NCI-H1930 (cell line): ENCODE measurements around the gene BAIAP2.
"Not testable (repeated sequence)": the region's sequence is repeated elsewhere in the genome, so short reads cannot be mapped to it uniquely, and the experiment has no call there.

ENCODE experiments used
- DNase-seq, 2 experiments: peaks; one replicate each; lab custom pipeline; 2025; lab: John Stamatoyannopoulos, UW

BAIAP2 gene

DNA sequence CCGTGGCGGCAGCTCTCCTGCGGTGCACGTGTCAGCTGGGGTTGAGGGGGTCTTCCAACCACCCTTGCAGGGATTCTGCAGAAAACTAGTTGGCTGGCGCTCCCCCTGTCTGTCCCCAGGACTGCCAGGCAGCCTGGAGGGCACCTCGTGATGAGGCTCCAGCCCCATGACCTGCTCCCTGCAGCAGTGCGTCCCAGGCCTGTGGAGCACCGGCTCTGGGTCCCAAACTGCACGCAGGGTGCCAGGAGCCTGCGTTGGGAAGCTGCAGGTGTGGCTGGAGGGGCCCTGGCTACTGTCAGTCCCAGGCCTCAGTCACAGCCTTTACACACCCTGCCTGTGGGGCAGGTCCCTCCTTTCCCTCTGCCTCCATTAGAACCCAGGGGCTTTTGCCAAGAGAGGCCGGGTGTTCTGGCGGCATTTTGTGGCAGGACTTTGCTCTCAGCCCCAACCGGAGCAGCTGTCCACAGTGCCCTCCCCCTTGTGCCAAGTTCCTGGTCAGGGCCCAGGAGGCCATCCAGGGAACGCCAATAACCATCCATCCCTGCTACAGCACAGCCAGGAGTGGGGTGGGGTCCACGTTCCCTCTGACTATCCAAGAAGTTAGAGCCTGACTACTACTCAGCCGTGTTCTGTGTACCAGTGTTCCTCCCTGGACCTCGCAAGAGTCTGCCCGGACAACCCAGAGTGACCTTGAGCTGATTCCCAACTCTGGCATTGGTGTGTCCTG, 34.2 kb upstream of the BAIAP2 start:
- DNase-seq = no peak

GRCh38 chr17:81002013-81002384, 33.0 kb upstream of the BAIAP2 start:
- DNase-seq = no peak

GRCh38 chr17:81002409-81003361, 32.3 kb upstream of the BAIAP2 start:
- DNase-seq = no peak

DNA sequence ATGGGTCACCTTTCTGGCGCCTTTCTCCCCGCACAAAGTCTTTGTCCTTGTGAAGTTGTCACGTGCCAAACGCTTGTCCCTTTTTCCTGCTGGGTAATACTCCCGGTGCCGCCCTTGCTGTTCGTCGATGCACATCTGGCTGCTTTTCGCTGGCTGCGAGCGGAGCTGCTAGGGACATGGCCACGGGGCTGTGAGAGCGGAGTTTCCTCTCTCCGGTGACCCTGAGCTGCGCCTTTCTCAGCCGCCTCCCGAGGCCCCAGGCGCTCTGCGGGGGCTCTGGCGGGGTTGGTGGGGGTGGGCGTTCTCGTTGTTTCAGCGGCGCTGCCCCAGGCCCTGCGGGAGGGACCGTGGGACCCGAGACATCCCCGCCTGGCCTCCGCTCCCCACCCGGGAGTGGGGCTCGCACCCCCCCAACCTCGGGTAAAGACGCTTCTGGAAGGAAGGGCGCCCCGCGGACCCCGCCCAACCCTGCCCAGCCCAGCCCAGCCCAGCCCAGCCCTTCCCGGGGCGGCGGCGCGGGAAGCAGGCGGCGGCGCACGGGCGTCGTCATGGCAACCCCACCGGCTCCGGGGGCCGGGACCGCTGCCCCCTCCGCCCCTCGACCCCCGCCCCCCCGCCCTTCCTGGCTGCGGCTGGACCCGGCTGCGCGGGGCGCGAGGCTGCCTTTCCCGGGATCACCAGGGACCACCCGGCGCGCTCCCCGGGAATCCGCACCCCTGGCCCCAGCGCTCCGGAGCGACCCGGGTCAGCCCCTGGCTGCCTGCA, 31.1 kb upstream of the BAIAP2 start:
- DNase-seq = no peak

DNA sequence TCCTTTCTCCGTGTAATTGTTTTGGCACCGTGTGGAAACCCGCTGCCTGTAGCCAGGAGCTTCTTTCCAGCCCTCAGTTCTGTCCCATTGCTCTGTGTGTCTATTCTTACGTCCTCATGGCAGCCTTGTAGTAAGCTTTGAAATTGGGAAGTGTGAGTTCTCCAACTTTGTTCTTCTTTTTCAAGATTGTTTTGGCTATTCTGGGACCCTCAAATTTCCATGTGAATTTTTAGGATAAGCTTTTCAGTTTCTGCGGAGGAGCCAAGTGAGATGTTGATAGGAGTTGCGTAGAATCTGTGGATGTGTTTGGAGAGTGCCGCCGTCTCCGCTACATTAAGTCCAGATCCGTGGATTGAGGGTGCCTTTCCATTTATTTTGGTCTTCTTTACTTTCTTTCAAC, 28.1 kb upstream of the BAIAP2 start:
- DNase-seq = no peak

DNA sequence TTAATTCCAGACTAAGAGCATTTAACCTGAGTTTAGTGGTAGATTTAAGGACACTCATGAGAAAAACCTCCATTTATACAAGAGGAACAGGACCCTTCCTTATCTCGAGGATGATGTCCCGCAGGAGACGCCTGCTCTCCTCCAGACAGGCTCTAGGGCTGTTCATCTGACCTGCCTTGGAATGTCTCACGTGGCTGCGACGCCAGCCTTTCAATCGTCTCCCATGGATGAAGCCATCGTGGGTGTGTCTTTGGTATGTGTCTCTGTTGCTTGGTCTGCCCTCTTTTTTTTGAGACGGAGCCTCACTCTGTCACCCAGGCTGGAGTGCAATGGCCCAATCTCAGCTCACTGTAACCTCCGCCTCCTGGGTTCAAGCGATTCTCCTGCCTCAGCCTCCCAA, 26.8 kb upstream of the BAIAP2 start:
- DNase-seq = no peak

- no peak for DNase-seq
Measured at GRCh38 chr17:81009136-81009535, 25.8 kb upstream of the BAIAP2 start.

- DNase-seq = no peak
Measured at GRCh38 chr17:81010935-81011334, 24.0 kb upstream of the BAIAP2 start.

DNA sequence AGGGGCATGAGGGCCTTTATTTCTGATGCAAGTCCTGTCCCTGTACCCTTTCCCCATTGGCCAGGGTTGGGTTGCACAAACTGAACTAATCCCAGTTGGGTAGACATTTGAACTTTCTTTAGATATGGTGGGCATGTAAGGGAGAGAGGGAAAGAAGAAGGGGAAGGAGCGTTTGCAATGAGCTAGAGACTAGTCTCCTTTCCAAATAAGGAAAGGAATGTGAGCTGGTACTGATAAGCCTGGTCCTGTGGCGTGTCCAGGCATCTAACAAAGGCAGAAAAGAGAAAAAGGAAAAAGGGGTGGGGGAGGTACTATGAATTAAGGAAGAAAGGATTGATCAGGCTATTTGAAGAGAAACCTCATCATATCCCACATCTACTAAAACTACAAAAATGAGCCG, 23.0 kb upstream of the BAIAP2 start:
- DNase-seq = no peak

DNA sequence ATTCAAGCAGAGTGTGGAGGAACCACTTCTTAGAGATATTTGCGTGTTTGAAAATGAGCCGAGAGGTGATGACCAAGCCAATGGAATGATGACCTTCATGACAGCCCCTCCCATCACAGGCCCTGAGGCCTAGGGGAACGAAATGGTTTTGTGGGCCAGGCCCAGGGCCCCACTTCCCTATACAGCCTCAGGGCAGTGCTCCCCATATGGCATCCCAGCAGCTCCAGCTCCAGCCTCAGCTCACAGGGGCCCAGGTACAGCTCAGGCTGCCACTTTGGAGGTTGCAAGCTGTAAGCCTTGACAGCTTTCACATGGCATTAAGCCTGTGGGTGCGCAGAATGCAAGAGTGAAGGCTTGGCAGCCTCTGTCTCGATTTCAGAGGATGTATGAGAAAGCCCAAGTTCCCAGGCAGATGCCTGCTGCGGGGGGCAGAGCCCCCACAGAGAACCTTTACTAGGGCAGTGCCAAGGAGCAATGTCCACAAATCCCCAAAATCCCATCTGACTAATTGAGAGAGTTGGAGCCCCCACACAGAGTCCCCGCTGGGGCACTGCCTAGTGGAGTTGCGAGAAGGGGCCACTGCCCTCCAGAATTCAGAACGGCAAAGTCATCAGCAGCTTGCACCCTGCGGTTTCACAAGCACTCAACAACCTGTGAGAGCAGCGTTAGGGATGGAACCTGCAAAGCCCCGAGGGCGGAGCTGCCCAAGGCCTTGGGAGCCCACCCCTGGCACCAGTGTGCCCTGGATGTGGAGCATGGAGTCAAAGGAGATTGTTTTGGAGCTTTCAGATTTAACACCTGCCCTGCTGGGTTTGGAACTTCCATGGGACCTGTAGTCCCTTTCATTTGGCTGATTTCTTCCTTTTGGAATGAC, 22.1 kb upstream of the BAIAP2 start:
- no peak for DNase-seq

DNA sequence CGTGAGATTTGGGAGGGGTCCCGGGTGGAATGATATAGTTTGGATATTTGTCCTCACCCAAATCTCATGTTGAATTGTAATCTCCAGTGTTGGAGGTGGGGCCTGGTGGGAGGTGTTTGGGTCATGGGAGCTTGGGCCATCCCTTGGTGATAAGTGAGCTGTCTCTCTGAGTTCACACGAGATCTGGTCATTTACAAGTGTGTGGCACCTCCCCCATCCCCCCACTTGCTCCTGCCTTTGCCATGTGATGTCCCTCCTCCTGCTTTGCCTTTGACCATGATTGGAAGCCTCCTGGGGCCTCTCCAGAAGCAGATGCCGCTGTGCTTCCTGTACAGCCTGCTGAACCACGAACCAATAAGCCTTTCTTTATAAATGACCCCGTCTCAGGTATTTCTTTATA, 21.3 kb upstream of the BAIAP2 start:
- DNase-seq = no peak

GRCh38 chr17:81015136-81015535, 19.8 kb upstream of the BAIAP2 start:
- no peak for DNase-seq

- no peak for DNase-seq
Measured at GRCh38 chr17:81016575-81016974, 18.4 kb upstream of the BAIAP2 start.

DNA sequence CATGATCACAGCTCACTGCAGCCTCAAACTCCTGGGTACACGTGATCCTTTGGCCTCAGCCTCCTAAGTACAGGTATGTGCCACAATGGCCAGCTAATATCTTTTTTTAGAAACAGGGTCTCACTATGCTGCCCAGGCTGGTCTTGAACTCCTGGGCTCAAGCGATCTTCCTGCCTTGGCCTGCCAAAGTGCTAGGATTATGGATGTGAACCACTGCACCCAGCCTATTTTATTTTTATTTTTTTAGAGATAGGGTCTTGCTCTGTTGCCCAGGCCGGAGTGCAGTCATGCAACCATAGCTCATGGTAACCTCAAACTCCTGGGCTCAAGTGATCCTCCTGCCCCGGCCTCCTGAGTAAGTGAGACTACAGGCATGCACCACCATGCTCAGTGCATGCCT, 17.6 kb upstream of the BAIAP2 start:
- not testable (repeated sequence) for DNase-seq

GRCh38 chr17:81018044-81018802, 16.7 kb upstream of the BAIAP2 start:
- no peak for DNase-seq

DNA sequence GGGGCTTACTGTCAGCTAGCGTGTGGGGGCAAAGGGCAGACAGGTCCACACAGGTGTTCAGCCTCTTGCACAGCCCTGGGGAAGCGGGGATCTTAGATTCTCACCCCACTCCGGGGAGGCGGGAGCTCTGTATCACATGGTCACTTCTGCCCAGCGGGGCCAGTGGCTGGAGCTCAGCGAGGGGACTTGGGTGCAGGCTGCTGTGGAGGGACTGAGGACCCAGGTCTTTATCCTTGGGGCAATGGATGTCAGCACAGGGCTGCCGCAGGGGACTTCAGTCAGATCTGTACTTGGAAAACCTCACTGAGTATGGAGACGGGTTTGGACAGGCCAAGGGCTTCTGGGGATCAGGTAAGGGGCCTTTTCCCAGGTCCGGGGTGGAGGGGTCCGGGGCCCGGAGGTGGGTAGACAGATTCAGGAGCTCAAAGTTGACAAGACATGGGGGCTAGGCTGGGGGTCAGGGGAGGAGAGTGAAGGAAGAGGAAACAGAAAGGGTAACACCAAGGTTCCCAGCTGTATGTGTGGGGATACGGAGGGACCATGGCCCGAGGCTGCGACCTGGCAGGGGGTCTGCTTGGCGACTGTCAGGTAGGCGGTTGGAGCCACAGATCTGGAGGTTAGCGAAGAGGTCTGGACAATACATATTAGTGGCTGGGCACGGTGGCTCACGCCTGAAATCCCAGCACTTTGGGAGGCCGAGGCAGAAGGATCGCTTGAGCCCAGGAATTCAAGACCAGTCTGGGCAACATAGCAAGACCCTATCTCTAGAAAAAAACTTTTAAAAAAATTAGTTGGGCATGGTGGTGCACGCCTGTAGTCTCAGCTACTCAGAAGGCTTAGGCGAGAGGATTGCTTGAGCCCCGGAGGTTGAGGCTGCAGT, 15.1 kb upstream of the BAIAP2 start:
- no peak for DNase-seq

DNA sequence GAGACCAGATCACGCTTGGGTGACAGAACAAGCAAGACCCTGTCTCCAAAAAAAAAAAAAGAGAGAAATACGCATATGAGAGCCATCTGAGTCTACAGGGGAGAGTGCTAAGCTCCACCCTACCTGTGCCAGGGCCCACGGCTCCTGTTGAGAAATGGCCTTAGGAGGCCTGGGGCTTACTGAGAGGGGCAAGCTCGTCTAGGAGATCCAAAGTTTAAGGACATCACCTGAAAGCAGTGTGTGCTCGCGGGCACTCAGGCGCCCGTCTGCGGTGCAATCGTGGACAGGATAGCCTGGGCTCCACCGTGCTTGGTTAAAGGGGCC, 14.5 kb upstream of the BAIAP2 start:
- no peak for DNase-seq

GRCh38 chr17:81020767-81021497, 14.0 kb upstream of the BAIAP2 start:
- DNase-seq = no peak
